KMS-11 (cell line): Measurements from ENCODE around the gene SMOC2.

Experiments used
- H2AFZ ChIP-seq: fragments of 200-600 bp; sonication (generic); 2 replicates; pipeline ENCODE4 v1.6.1; 2016; ENCODE audit warnings: antibody characterized with exemption, mixed run types, low read depth
- H3K27ac ChIP-seq: fragments of 200-600 bp; sonication (generic); 2 replicates; pipeline ENCODE4 v1.6.1; 2016; ENCODE audit warnings: mild to moderate bottlenecking, mixed run types
- H3K27me3 ChIP-seq: fragments of 200-600 bp; sonication (generic); 2 replicates; pipeline ENCODE4 v1.6.1; 2017; ENCODE audit warnings: mild to moderate bottlenecking, low read depth, mixed run types, moderate library complexity; ENCODE audit not compliant: insufficient read depth
- H3K36me3 ChIP-seq: fragments of 200-600 bp; sonication (generic); 2 replicates; pipeline ENCODE4 v1.6.1; 2017; ENCODE audit warnings: mild to moderate bottlenecking, mixed run types; ENCODE audit not compliant: insufficient read depth
- H3K4me1 ChIP-seq: fragments of 200-600 bp; sonication (generic); 2 replicates; pipeline ENCODE4 v1.6.1; 2016; ENCODE audit warnings: mild to moderate bottlenecking, low read depth, mixed run types; ENCODE audit not compliant: poor library complexity, severe bottlenecking
- H3K4me2 ChIP-seq: fragments of 200-600 bp; sonication (generic); 2 replicates; pipeline ENCODE4 v1.7.0; 2016; ENCODE audit warnings: mild to moderate bottlenecking, mixed run types
- H3K4me3 ChIP-seq: fragments of 200-600 bp; sonication (generic); IDR thresholded peaks from 2 replicates; pipeline ENCODE4 v1.6.1; 2017; ENCODE audit warnings: low read depth, low read length, mixed read lengths; ENCODE audit not compliant: insufficient read depth
- H3K79me2 ChIP-seq: fragments of 200-600 bp; sonication (generic); 2 replicates; pipeline ENCODE4 v1.6.1; 2016; ENCODE audit warnings: low read depth, mixed run types; ENCODE audit not compliant: insufficient read depth
- H3K9ac ChIP-seq: fragments of 200-600 bp; sonication (generic); 2 replicates; pipeline ENCODE4 v1.6.1; 2016; ENCODE audit warnings: mild to moderate bottlenecking, mixed run types
- H4K20me1 ChIP-seq: fragments of 200-600 bp; sonication (generic); 2 replicates; pipeline ENCODE4 v1.6.1; 2016; ENCODE audit warnings: mild to moderate bottlenecking, mixed run types; ENCODE audit not compliant: insufficient read depth
- TF ChIP-seq, protein P1 (sequence below): fragments of 200-600 bp; sonication (generic); conservative IDR thresholded peaks from 2 replicates; pipeline ENCODE4 v1.6.1; 2017; ENCODE audit warnings: low read depth, mild to moderate bottlenecking, antibody characterized with exemption, low read length, moderate library complexity, mixed read lengths

SMOC2 gene

DNA sequence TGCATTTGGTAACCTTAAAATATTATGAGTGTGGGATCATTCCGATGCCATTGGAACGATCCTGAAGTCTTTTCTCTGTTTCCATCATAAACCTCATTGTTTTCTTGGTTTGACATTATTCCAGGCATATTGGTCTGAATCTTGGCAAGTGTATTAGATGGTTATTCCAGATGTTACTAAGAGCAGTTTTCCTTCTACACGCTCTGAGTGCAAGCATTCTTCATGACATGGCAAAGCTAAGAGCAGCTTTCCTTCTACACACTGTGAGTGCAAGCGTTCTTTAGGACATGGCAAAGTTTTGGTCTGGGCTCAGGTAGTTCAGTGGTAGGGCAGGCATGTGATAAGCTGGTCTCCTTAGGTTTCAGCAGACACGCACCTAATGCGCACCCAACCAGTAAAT lies 53.0 kb downstream of the SMOC2 start:
- Histone ChIP-seq H3K27me3 (no peaks in the 10 kb centered on the region), H3K4me2 (no peak overlapping the region), H4K20me1 (no peaks in the 10 kb centered on the region), H3K4me1 (no peaks in the 10 kb centered on the region), H3K9ac (no peak overlapping the region), H3K27ac (no peak overlapping the region), H3K79me2 (no peaks in the 10 kb centered on the region), H3K36me3 (no peaks in the 10 kb centered on the region), H2AFZ (no peak overlapping the region), H3K4me3 (no peak overlapping the region)
- TF ChIP-seq, protein P1, sequence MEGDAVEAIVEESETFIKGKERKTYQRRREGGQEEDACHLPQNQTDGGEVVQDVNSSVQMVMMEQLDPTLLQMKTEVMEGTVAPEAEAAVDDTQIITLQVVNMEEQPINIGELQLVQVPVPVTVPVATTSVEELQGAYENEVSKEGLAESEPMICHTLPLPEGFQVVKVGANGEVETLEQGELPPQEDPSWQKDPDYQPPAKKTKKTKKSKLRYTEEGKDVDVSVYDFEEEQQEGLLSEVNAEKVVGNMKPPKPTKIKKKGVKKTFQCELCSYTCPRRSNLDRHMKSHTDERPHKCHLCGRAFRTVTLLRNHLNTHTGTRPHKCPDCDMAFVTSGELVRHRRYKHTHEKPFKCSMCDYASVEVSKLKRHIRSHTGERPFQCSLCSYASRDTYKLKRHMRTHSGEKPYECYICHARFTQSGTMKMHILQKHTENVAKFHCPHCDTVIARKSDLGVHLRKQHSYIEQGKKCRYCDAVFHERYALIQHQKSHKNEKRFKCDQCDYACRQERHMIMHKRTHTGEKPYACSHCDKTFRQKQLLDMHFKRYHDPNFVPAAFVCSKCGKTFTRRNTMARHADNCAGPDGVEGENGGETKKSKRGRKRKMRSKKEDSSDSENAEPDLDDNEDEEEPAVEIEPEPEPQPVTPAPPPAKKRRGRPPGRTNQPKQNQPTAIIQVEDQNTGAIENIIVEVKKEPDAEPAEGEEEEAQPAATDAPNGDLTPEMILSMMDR, result no peak

DNA sequence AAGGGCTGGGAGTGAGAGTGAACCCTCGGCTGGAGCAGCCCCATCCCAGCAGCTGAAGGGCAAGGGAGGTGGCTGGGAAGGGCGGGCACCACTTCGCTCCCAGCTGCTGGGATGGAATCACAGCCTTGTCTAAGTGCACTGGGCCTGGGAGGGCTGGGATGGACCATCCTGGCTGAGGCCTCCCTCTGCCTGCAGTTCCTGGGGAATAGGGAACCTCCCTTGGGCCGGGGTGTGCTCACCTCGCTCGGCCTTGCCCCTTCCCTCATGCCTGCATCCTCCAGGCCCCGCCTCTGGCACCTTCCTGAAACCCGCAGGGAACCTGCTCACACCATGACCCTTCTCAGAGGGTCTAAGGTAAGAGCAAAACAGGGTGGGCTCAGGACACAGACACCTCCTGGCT lies 53.7 kb downstream of the SMOC2 start:
- no peaks in the 10 kb centered on the region for H3K79me2 ChIP-seq
- H3K27ac ChIP-seq, result no peak overlapping the region
- H2AFZ ChIP-seq, result no peak overlapping the region
- H3K4me2 ChIP-seq, result no peak overlapping the region
- H4K20me1 ChIP-seq, result no peaks in the 10 kb centered on the region
- TF ChIP-seq, protein P1, result no peak
- no peaks in the 10 kb centered on the region for H3K4me1 ChIP-seq
- H3K36me3 ChIP-seq, result no peaks in the 10 kb centered on the region
- no peaks in the 10 kb centered on the region for H3K27me3 ChIP-seq
- H3K4me3 ChIP-seq, result no peak overlapping the region
- H3K9ac ChIP-seq, result no peak overlapping the region

DNA sequence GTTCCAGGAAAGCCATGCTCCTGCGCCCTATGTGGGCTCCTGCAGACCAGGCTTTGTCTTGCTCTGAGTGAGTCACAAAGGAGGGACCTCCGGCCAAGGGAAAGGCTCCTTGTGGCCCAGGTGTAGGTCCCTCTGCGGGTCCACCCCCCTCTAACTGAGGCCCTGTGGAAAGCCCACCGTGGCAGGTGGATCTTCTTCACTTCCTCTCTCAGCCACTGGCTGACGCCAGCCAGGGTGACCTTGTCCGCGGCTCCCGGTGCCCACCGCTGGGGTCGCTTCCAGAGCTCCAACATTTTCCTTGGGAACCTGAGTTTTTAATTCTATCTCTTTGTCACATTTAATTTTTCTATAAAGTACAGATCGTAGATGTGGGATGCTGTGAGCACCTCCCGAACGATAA lies 54.1 kb downstream of the SMOC2 start:
- H3K4me2 ChIP-seq, result no peak overlapping the region
- H3K36me3 ChIP-seq, result no peaks in the 10 kb centered on the region
- no peak overlapping the region for H3K4me3 ChIP-seq
- H2AFZ ChIP-seq, result no peak overlapping the region
- no peak overlapping the region for H3K9ac ChIP-seq
- no peaks in the 10 kb centered on the region for H3K79me2 ChIP-seq
- no peaks in the 10 kb centered on the region for H3K27me3 ChIP-seq
- H3K27ac ChIP-seq, result no peak overlapping the region
- no peaks in the 10 kb centered on the region for H3K4me1 ChIP-seq
- H4K20me1 ChIP-seq, result no peaks in the 10 kb centered on the region
- TF ChIP-seq, protein P1, result no peak

DNA sequence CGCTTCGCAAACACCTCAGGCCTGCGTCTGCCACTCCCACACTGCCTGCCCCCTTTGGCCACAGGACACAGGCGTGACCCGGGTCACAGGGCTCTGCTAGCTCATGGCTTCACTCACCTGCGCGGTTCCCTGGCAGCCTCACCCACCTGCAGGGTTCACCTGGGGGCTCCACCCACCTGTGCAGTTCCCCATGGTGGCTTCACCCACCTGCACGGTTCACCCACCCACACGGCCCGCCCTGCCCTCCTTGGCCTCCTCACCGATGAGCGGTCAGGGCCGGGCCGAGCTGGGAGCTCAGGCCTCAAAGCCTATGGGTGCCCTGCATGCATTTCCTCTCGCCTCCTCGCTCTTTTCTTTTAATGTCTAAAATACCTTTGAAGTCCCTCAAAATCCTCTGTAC lies 54.7 kb downstream of the SMOC2 start:
- H2AFZ ChIP-seq, result no peak overlapping the region
- no peak overlapping the region for H3K4me3 ChIP-seq
- TF ChIP-seq, protein P1, result no peak
- H3K4me2 ChIP-seq, result no peak overlapping the region
- H4K20me1 ChIP-seq, result no peaks in the 10 kb centered on the region
- H3K27ac ChIP-seq, result no peak overlapping the region
- H3K27me3 ChIP-seq, result no peaks in the 10 kb centered on the region
- H3K79me2 ChIP-seq, result no peaks in the 10 kb centered on the region
- H3K36me3 ChIP-seq, result no peaks in the 10 kb centered on the region
- no peaks in the 10 kb centered on the region for H3K4me1 ChIP-seq
- no peak overlapping the region for H3K9ac ChIP-seq
